ENCODE results near the gene SCAMP4.
A peak's percentile ranks its signal among the peaks of the same experiment; 100 is the strongest.
"Not testable (repeated sequence)": the region's sequence is repeated elsewhere in the genome, so short reads cannot be mapped to it uniquely, and the experiment has no call there.

Gene SCAMP4

GRCh38 chr19:1875646-1876495 is 29.3 kb upstream of the SCAMP4 start:
- peak in 1 of 3 experiments; percentile 30 for TF ChIP-seq CTCF (IDR thresholded peaks at IDR 0.05; ENCODE audit: unreplicated experiment in 3 of 3)
- Mint-ChIP-seq H3K27ac (peak overlapping the region; percentile 62 to 92 (median 91)), H3K27me3 (ENCODE audit: low read depth) (no peaks in the 10 kb centered on the region), H3K4me3 (peak overlapping the region; percentile 96 to 98 (median 97)), H3K36me3 (ENCODE audit: low read depth) (peaks cover 3% of the 10 kb centered on the region), H3K4me1 (peaks cover 21% of the 10 kb centered on the region), H3K9me3 (no peaks in the 10 kb centered on the region)

- H3K36me3 Mint-ChIP-seq (ENCODE audit: low read depth); H3K9me3 Mint-ChIP-seq; H3K27me3 Mint-ChIP-seq (ENCODE audit: low read depth): not testable (repeated sequence)
- peaks cover 21% of the 10 kb centered on the region for H3K4me1 Mint-ChIP-seq
- peak overlapping the region; percentile 96 to 98 (median 97) for H3K4me3 Mint-ChIP-seq
- peak overlapping the region; percentile 60 to 92 (median 86) for H3K27ac Mint-ChIP-seq
Observed at GRCh38 chr19:1876496-1877279, 28.5 kb upstream of the SCAMP4 start.

GRCh38 chr19:1877280-1877660 is 27.9 kb upstream of the SCAMP4 start:
- not testable (repeated sequence) for H3K27me3 Mint-ChIP-seq (ENCODE audit: low read depth); H3K36me3 Mint-ChIP-seq (ENCODE audit: low read depth); H3K4me3 Mint-ChIP-seq; H3K9me3 Mint-ChIP-seq; H3K27ac Mint-ChIP-seq
- peaks cover 22% of the 10 kb centered on the region for H3K4me1 Mint-ChIP-seq

- not testable (repeated sequence) for H3K36me3 Mint-ChIP-seq (ENCODE audit: low read depth); H3K9me3 Mint-ChIP-seq; H3K27ac Mint-ChIP-seq; H3K27me3 Mint-ChIP-seq (ENCODE audit: low read depth)
- Mint-ChIP-seq H3K4me3 (peak overlapping the region in 1 of 3 experiments; percentile 15), H3K4me1 (peaks cover 35% of the 10 kb centered on the region)
Observed at GRCh38 chr19:1878583-1878982, 26.6 kb upstream of the SCAMP4 start.

GRCh38 chr19:1879982-1880381 is 25.2 kb upstream of the SCAMP4 start:
- H3K27me3 Mint-ChIP-seq (ENCODE audit: low read depth); H3K9me3 Mint-ChIP-seq; H3K36me3 Mint-ChIP-seq (ENCODE audit: low read depth); H3K4me3 Mint-ChIP-seq; H3K27ac Mint-ChIP-seq: not testable (repeated sequence)
- peaks cover 33% of the 10 kb centered on the region for H3K4me1 Mint-ChIP-seq

- H3K27ac Mint-ChIP-seq: no peak overlapping the region
- H3K9me3 Mint-ChIP-seq: no peaks in the 10 kb centered on the region
- no peak overlapping the region for H3K4me3 Mint-ChIP-seq
- no peak for TF ChIP-seq CTCF (IDR thresholded peaks at IDR 0.05; ENCODE audit: unreplicated experiment in 3 of 3)
- peaks cover 3% of the 10 kb centered on the region for H3K36me3 Mint-ChIP-seq (ENCODE audit: low read depth)
- peaks cover 28% of the 10 kb centered on the region for H3K4me1 Mint-ChIP-seq
- H3K27me3 Mint-ChIP-seq (ENCODE audit: low read depth): no peaks in the 10 kb centered on the region
Observed at GRCh38 chr19:1880611-1881392, 24.4 kb upstream of the SCAMP4 start.

GRCh38 chr19:1881393-1882088 is 23.7 kb upstream of the SCAMP4 start:
- Mint-ChIP-seq H3K4me3 (peak overlapping the region in 1 of 3 experiments; percentile 97), H3K4me1 (peaks cover 24% of the 10 kb centered on the region)
- H3K27ac Mint-ChIP-seq; H3K36me3 Mint-ChIP-seq (ENCODE audit: low read depth); H3K9me3 Mint-ChIP-seq; H3K27me3 Mint-ChIP-seq (ENCODE audit: low read depth): not testable (repeated sequence)
